GM21576 (cell line): Measurements from ENCODE around the gene CRACDL.

ENCODE experiments used
- ATAC-seq: cut with Tn5 transposase; IDR thresholded peaks from one replicate; pipeline ENCODE4 v1.9.1; 2021; ENCODE audit warnings: mild to moderate bottlenecking, moderate library complexity; ENCODE audit not compliant: unreplicated experiment

Gene CRACDL

DNA sequence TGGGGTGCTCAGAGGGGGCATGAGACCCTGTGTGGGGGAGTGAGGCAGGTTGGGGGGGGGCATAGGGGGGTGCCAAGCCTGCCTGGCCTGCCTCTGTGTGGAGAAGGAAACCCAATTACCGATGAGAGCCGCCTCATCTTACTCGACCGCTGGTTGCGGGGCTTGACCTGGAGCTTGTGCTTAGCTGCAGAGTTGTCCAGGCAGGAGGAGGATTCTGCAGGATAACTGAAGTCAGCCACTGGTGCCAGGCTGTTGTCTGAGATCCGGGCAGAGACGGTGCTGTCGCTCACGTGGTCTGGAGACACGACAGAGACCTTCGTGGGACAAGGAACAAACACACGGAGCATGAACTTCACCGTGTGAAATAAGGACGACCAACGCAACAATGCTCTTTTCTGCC is 109.2 kb downstream of the CRACDL start:
- ATAC-seq: no peak

- ATAC-seq: no peak
These were observed 110.2 kb downstream of the CRACDL start for GRCh38 chr2:98825858-98826257.

DNA sequence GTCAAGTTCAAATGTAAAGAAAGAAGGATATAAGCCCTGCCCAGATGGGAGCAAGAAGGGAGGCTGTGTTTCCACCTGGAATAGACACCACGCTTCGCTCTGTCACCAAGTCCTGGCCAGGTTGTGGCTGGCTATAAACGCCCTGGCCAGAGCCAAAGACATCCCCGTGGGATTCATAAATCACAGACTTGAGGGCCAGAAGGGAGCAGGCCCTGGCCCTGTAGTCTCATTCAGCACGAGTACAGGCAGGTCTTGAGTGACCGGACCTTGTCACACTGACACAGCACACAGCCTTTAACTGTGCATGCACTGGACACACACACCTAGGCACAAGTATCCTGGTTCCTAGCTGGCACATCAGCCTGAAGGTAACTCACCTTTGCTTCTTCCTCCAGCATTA is 110.6 kb downstream of the CRACDL start:
- no peak for ATAC-seq

GRCh38 chr2:98825020-98825350 is 111.0 kb downstream of the CRACDL start:
- no peak for ATAC-seq

- no peak for ATAC-seq
These were observed 111.6 kb downstream of the CRACDL start for GRCh38 chr2:98824256-98825019.

- no peak for ATAC-seq
These were observed 112.5 kb downstream of the CRACDL start for GRCh38 chr2:98823196-98824170.

DNA sequence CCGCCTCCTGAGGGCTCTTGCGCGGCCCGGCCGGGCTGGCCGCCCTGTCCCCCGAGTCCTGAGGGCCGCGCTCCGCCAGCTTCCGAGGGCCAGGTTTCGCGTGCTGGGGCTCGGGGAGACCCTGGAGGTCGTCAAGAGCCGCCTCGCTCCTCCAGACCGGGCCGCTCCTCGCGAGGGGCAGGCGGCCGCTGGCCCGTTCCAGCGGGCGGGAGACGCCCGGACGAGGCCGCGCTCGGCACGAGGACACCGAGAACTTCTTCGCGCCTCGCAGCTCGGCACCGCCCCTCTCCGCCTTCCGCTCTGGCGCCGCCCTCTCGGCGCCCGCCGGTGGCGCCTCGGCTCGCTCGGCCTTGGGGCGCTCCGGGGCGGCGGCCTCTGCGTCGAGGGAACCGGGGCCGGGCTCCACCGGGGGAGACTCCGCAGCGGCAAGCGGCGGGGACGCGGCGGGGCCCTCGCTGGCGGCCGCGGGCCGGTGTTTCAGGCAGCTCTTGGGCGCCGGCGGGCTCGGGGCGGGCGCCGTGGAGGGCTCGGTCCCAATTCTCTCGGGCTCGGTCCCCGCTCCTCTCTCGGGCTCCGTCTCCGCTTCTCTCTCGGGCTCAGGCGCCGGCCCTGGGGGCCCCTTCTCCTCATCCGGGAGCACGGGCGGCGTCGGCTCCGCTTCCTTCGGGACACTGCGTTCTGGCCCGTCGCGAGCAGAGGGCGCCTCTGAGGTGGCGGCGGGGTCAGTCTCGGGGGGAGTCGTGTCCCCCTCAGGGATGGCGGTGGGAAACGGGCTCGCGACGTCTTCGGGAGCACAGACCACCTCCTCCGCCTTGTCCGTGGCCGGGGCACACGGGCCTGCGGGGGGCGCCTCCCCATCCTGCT is 113.5 kb downstream of the CRACDL start:
- ATAC-seq: no peak

- no peak for ATAC-seq
These were observed 114.3 kb downstream of the CRACDL start for GRCh38 chr2:98821629-98822135.

- ATAC-seq: no peak
These were observed 116.7 kb downstream of the CRACDL start for GRCh38 chr2:98819231-98819766.

DNA sequence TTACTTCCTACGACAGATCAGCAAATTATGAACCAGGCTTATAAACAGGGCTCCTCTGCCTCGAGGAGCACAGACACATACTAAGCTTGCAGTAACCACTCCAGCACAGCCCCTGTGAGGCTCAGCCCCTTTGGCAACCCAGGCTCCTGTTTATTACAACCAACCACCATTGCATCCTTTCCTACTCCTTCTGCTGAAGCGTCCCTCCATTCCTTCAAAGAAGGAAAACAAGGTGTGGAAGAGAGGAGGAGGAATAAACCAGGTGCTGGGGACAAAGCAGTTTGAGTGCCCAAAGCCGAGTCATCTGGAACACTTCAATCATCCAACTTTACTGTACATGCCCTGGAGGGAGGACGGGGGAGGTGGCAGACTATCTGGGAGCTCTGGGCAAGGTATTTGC is 117.9 kb downstream of the CRACDL start:
- ATAC-seq: no peak

- no peak for ATAC-seq
These were observed 119.7 kb downstream of the CRACDL start for GRCh38 chr2:98816281-98816680.

GRCh38 chr2:98815795-98816194 is 120.2 kb downstream of the CRACDL start:
- no peak for ATAC-seq

DNA sequence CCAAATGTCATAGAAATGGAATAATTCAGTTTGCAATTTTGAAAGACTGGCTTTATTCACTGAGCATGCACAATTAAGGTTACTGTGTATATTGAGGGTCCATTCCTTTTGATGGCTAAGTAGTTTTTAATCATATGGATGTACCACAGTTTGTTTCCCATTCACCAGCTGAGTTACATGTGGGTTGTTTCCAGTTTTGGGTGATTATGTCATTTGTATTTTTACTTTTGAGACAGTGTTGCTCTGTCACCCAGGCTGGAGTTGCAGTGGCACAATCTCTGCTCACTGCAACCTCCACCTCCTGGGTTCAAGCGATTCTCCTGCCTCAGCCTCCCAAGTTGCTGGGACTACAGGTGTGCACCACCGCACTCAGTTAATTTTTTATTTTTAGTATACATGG is 124.3 kb downstream of the CRACDL start:
- no peak for ATAC-seq

DNA sequence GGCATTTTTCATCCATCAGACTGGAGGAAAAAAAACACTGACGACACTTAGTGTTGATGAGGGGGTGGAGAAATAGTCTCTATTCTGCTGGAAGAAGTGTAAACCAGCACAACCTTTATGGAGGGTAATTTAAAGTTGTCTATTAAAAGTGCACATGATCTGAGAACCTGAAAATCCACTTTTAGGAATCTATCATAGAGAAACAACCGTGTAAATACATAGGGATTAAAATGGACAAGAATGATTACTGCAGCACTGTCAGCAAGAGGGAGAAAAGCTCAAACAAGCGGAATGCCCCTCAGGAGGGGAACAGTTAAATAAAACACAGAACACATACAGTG is 125.5 kb downstream of the CRACDL start:
- no peak for ATAC-seq

DNA sequence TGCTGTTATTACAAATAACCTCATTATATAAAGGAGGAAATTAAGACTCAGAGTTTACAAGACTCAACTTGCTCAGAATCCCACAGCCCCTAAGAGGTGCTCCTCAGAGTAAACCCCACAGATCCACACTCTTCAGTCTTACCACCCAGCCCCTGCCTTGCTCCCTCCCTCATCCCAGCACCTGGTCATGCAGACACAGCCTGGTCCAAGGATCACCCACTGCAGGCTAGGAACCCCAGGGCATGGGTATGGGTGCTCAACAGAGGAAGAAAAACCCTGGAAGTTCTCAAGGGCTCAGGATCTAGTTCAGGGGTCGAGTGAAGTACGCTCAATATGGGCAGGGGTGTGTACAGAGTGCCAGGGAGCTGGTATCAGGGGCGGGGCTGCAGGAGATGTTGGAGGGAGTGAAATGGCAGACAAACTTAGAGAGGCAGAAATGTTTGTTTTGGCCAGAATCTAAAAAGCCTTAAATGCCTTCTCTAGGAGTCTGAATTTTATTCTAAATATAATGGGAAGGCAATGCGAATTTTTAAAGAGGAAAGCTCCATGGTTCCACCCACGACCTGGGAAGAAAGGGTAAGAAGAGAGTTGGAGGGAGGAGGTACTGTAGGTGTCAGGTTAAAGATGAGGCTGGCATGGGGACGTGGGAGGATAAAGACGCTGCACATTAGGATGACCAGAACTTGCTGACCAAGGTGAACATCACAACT is 126.0 kb downstream of the CRACDL start:
- ATAC-seq: no peak

GRCh38 chr2:98809116-98809515 is 126.9 kb downstream of the CRACDL start:
- no peak for ATAC-seq

- ATAC-seq: no peak
These were observed 127.5 kb downstream of the CRACDL start for GRCh38 chr2:98808546-98808945.

DNA sequence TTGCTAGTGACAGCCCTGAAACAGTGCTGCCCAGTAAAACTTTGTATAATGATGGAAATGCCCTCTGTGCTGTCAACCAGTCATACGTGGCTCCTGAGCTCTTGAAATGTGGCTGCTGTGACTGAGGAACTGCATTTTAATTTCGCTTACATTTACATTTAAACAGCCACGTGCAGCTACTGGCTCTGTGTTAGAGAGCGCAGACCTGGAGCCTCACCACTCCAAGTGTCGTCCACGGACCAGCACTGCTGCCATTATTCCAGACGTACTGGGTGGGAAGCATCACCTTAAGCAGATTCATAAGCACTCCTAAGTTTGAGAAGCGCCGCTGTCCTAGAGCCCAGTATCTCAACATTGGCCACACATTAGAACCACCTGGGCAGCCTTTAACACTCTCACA is 128.1 kb downstream of the CRACDL start:
- no peak for ATAC-seq

- no peak for ATAC-seq
These were observed 128.8 kb downstream of the CRACDL start for GRCh38 chr2:98807221-98807620.

GRCh38 chr2:98806236-98806697 is 129.8 kb downstream of the CRACDL start:
- ATAC-seq: no peak
